Activated CD8-positive, alpha-beta memory T cell treated with anti-CD3 and anti-CD28 coated beads for 24 hours (primary cell): ENCODE results near the gene ZNF687.

Experiments
- DNase-seq: peaks from one replicate; pipeline ENCODE4 v3.0.0-alpha.2; 2020

The ZNF687 gene

DNA sequence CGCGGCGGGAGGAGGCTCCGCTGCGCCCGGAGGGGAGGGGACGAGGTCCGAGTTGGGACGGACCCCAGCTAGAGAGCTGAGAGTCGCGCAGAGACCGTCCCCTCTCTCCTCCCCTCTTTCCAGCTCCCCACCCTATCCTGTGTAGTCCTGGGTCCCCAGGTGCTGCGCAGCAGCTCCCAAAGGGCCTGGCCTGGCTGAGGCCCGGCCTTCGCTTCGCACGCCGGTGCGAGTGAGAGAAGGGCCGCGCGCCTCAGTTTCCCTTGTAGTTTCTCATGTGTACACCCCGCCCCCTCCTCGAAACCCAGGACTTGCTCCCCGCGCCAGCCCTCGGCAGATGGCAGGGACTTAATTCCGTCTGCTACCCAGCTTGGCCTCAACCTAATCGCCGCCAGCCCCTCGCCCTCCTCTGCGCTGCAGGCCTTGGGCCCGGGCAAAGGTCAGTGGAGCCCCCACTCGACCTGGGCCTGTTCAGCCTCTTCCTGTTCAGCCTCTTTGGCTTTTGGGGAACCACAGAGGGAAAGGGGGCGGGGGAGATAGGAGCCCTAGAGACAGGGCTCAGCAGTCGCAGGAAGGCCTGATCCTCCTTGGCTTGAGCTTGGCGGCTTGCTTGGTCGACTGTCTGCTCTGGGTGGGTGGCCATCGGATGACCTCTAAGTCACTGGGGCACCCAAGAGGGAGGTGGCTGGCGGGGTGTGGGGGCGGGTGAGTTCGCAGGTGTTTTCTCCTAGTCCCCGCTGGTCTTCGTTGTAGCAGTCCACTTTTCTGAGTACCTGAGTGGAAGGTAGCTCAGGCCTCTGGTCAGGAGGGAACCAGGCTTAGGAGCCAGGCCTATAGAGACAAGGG, 1.0 kb downstream of the ZNF687 start:
- DNase-seq: no peak

DNA sequence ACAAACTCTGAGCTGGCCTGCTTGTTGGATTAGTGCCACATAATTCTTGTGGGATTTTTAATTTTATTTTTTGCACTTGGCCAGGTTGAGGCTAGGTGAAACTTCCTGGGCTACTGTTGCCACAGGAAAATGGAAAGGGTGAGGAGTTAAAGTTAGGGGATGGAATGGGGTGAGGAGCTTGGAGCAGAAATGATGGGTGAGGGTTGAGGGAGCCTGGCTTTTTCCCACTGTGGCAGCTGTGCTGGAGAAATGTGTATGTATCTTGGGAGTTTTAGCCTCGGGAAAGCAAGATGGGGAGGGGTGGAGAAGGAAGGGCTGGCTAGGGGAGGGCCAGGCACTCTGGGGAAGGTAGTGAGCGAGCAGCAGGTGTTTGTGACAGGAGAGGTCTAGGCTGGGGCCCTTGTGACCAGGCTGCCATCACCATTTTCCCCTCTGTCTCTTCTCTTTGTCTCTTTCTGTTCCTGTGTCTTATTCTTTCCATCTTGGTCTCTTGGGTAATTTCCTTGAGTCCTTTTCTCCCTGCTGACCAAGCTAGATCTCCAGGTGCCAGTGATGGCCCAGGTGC, 2.0 kb downstream of the ZNF687 start:
- DNase-seq: no peak

- no peak for DNase-seq
Measured at GRCh38 chr1:151286619-151287340, 4.7 kb downstream of the ZNF687 start.

- DNase-seq: no peak
Measured at GRCh38 chr1:151287341-151287699, 5.2 kb downstream of the ZNF687 start.

GRCh38 chr1:151287767-151288500, 5.8 kb downstream of the ZNF687 start:
- no peak for DNase-seq

DNA sequence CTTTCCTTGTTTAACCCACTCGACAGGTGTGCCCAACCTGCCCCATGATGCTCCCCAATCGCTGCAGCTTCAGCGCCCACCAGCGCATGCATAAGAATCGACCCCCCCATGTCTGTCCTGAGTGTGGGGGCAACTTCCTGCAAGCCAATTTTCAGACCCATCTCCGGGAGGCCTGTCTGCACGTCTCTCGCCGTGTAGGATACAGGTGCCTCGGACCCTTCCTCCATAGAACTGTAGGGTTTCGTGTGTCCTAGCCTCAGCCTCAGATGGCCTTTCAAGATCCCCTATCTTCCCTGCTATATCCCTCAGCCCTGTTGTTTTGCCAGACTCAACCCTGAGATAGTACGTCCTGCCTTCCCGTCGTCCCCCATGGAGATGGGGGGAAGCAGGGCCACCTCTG, 6.4 kb downstream of the ZNF687 start:
- no peak for DNase-seq

DNA sequence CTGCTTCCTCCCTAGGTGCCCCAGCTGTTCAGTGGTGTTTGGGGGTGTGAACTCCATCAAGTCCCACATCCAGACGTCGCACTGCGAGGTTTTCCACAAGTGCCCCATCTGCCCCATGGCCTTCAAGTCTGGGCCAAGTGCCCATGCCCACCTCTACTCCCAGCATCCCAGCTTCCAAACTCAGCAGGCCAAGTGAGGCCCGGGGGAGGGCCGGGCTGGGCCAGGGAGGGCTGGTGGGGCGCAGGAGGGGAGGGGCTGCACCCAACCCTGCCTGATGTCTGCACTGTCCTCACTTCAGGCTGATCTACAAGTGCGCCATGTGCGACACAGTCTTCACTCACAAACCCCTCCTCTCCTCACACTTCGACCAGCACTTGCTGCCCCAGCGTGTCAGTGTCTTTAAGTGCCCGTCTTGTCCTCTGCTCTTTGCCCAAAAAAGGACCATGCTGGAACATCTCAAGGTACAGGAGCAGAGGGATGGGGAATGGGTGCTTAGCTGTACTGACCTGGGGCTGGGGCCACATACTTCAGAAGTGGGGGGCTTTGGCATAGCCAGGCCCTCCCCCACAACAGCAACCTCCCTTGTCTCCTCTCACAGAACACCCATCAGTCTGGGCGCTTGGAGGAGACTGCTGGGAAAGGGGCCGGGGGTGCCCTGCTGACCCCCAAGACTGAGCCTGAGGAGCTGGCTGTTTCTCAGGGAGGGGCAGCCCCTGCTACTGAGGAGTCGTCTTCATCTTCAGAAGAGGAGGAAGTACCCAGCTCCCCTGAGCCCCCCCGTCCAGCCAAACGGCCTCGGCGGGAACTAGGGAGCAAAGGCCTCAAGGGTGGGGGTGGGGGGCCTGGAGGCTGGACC, 7.2 kb downstream of the ZNF687 start:
- no peak for DNase-seq

GRCh38 chr1:151289991-151290708, 8.1 kb downstream of the ZNF687 start:
- DNase-seq: no peak

DNA sequence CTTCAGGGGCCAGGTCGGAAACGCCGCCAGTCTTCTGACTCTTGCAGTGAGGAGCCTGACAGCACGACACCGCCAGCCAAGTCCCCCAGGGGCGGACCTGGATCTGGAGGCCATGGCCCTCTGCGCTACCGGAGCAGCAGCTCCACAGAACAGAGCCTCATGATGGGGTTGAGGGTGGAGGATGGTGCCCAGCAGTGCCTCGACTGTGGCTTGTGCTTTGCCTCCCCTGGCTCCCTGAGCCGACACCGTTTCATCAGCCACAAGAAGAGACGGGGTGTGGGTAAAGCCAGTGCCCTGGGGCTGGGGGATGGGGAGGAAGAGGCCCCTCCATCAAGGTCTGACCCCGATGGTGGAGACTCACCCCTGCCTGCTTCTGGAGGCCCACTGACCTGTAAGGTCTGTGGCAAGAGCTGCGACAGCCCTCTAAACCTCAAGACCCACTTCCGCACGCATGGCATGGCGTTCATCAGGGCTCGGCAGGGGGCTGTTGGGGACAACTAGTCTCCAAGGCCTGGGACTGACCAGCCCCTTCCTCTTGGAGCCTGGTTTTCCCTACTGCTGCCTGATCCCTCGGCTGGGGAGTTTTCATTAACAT, 8.7 kb downstream of the ZNF687 start:
- no peak for DNase-seq

DNA sequence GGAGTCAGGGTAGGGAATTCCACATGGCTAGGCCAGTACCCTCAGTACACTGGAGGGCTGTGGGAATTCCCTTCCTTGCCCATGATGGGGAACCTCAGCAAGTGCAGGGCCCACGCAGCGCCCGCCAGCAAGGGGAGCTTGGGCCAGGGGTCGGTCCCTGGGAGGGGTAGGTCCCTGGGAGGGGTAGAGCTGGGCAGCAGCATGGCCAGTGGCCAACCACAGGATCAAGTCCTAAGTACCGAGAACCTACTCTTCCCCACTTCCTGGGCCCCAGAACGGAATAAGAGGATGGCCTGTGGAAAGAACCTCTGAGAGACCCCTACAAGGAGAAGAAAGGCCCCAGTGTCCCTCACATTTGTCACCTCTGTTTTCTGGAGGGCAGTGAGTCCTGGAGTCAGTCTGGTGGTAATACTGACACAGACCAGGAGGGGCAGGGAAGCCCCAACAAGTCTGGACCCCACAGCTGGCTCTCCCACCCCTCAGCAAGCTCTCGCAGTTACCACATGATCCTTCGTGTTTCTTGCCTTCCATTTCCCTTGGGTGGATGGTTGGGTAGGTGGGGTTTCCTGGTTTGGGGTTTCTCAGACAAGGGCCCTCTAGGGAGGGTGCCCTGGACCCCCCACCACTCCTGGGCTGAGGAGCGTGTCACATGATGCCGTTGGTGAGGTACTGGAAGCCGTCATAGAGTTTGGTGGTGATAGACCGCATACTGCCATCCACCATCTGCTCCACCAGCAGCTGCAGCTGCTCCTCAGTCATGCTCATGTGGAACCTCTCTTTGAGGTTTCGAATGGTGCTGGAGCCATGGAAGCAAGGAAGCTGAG, 10.3 kb downstream of the ZNF687 start:
- DNase-seq: no peak

- no peak for DNase-seq
Measured at GRCh38 chr1:151293093-151293492, 11.0 kb downstream of the ZNF687 start.

DNA sequence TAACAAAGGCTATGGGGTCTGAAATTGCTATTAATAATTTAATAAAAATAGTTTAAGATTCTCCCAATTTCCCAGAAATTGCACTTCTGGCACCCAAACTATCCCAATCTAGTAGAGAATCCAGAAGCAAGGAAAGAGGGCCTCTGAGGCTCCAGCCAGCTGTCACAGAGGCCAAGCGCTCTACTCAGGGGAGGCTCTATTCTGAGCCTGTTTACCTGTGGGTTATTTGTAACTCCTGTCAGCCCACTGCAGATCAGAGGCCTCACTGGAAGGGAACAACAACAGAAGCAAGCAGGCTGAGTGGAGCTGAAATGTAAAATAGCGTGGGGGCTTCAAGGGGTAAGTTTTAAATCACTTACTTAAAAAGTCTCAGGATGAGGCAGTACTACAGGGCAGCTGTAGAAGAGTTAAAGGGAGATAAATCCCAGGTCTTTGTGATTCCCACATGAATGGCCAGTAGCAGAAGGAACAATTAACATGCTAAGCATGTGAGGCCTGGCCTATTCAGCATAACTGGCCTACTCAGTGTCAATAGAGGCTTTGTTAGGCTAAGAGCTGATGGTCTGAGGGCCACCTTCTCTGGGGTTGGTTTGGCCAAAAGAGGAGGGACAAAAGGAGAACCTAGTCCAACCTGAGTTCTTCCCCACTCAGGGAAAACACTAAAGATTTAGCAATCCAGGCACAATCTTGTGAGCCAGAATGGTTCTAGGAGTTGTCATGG, 12.8 kb downstream of the ZNF687 start:
- DNase-seq: no peak

- no peak for DNase-seq
Measured at GRCh38 chr1:151309811-151310323, 27.8 kb downstream of the ZNF687 start.

DNA sequence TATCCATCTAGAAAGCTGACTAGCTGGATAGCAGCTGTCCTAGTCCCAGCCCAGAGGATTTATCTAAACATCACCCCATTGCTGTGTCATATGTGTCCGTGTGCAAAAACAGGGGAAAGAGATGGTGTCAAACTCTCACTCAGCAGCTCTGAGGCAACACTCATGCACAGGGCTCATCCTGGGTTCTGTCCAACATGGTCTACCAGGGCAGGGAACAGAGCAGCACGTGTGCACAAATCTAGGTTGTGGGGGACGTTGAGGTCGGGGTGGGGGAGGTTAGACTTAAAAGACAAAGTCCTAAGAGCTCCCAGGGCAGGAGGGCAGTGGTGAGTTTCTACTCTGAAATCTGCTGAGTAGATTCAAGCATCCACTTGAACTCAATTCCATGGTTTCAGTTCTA, 28.9 kb downstream of the ZNF687 start:
- no peak for DNase-seq

DNA sequence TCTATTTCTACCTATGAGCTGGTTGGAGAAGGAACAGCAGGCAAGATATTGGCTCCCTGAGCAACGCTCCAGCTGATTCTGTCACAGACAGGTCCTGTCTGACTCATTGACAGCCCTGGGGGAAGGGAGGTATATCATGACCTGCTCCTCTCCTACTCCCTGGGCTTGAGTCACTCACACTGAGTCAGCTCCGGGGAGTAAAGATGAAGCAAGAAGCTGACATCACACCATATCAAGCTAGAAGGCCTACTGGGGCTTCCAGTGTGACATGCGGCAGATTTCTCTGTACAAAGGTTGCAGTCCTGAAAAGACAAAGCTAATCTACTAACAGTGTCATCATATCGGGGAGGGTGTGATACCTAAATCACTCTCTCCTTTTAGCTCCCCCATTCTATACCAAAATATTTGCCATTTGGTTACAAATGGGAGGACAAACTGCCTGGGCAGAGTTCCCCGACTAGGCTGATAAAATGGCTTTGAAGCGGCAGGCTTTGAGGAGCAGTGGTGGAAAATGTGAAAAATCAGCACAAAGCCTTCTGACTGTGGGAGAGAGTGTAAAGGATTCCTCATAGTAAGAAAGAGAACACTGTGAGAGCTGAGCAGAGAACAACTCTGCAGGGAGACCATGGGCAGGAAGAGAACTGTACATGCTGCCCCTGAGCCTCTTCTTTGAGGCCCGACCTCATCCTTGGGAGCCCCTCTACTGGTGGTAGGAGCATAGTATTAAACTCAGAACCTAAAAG, 29.7 kb downstream of the ZNF687 start:
- peak; percentile 84 for DNase-seq

DNA sequence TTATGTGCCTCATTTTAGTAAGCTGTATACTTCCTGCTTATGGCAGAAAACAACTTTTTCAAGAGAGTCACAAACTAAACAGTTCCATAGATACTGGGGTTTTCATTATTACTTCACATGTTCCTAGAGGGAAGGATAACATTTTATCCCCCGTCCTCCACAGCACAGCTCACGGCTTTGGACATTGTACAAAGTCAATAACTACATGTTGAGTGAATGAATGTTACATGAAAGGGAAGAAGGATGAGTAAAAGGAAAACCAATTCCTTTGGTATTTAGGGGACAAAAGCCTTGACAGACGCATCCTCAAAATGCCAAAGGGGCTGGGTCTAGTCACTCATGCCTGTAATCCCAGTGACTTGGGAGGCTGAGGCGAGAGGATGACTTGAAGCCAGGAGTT, 30.3 kb downstream of the ZNF687 start:
- no peak for DNase-seq

DNA sequence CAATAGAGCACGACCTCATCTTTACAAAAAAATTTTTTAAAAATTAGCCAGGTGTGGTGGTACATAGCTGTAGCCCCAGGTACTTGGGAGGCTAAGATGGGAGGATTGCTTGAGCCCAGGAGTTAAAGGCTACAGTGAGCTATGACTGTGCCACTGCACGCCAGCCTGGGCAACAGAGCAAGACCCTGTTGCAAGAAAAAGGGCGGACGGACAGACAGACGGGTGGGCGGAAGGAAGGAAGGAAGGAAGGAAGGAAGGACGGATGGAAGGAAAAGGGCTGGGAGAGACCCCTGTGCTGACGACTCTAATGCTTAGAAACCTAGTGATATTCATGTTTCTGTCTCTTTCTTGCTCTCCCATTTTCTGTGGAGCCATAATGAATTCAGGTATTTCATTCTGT, 30.7 kb downstream of the ZNF687 start:
- DNase-seq: no peak

DNA sequence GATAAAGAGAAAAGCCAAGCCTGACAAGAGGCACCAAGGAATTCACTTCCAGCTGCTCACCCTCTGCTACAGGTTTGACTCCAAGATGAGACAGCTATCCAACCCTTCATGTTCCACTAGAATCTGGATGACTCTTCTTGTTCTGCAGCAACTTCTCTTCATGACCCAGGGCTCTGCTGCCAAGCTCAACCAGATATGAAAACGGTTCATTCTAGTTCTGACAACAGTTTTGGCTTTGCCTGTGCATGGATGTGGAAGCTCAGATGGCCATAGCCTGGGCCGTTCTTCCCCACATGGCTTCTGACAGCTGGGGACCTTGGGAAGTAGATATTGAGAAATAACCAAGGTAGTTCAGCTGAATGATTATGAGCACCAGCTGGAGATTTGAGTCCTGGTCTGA, 31.4 kb downstream of the ZNF687 start:
- DNase-seq: no peak
